ENCODE data around the gene FXN.
"Not testable (repeated sequence)": the region's sequence is repeated elsewhere in the genome, so short reads cannot be mapped to it uniquely, and the experiment has no call there.

FXN gene

GRCh38 chr9:69107771-69108170 lies 72.2 kb downstream of the FXN start:
- DNase-seq = no peak

- not testable (repeated sequence) for DNase-seq
Observed at GRCh38 chr9:69108706-69109105, 73.2 kb downstream of the FXN start.

- no peak for DNase-seq
Observed at GRCh38 chr9:69109152-69109551, 73.6 kb downstream of the FXN start.

GRCh38 chr9:69112646-69113045 lies 77.1 kb downstream of the FXN start:
- DNase-seq = not testable (repeated sequence)

- DNase-seq = no peak
Observed at GRCh38 chr9:69115621-69116020, 80.1 kb downstream of the FXN start.

GRCh38 chr9:69118656-69119055 lies 83.1 kb downstream of the FXN start:
- DNase-seq = no peak

- DNase-seq = no peak
Observed at GRCh38 chr9:69120380-69121154, 85.0 kb downstream of the FXN start.

GRCh38 chr9:69121155-69122081 lies 85.9 kb downstream of the FXN start:
- DNase-seq = peak; percentile 64

GRCh38 chr9:69122082-69122548 lies 86.6 kb downstream of the FXN start:
- DNase-seq = peak; percentile 41

- DNase-seq = no peak
Observed at GRCh38 chr9:69122549-69123141, 87.1 kb downstream of the FXN start.

- peak; percentile 61 for DNase-seq
Observed at GRCh38 chr9:69130456-69131441, 95.2 kb downstream of the FXN start.

- no peak for DNase-seq
Observed at GRCh38 chr9:69131682-69132081, 96.1 kb downstream of the FXN start.

GRCh38 chr9:69132361-69132760 lies 96.8 kb downstream of the FXN start:
- DNase-seq = no peak

GRCh38 chr9:69134412-69134811 lies 98.9 kb downstream of the FXN start:
- no peak for DNase-seq

- DNase-seq = no peak
Observed at GRCh38 chr9:69136185-69136584, 100.6 kb downstream of the FXN start.

- peak; percentile 15 for DNase-seq
Observed at GRCh38 chr9:69136779-69137178, 101.2 kb downstream of the FXN start.

- DNase-seq = no peak
Observed at GRCh38 chr9:69137311-69137710, 101.8 kb downstream of the FXN start.

- no peak for DNase-seq
Observed at GRCh38 chr9:69139596-69139995, 104.0 kb downstream of the FXN start.

- no peak for DNase-seq
Observed at GRCh38 chr9:69140123-69140735, 104.7 kb downstream of the FXN start.

- no peak for DNase-seq
Observed at GRCh38 chr9:69141851-69142250, 106.3 kb downstream of the FXN start.

- no peak for DNase-seq
Observed at GRCh38 chr9:69143291-69143690, 107.7 kb downstream of the FXN start.

Data from NCI-H82 (cell line).